GM12892 (cell line): ENCODE results near the gene CCS.

Experiments
- POLR2A ChIP-seq: IDR thresholded peaks from 2 replicates; pipeline ENCODE4 v1.6.1; 2011; ENCODE audit warnings: low read depth, low read length, control low read depth
- POLR2AphosphoS5 ChIP-seq: IDR thresholded peaks from 2 replicates; pipeline ENCODE4 v1.6.1; 2011; ENCODE audit warnings: low read depth, low read length, control low read depth

DNA sequence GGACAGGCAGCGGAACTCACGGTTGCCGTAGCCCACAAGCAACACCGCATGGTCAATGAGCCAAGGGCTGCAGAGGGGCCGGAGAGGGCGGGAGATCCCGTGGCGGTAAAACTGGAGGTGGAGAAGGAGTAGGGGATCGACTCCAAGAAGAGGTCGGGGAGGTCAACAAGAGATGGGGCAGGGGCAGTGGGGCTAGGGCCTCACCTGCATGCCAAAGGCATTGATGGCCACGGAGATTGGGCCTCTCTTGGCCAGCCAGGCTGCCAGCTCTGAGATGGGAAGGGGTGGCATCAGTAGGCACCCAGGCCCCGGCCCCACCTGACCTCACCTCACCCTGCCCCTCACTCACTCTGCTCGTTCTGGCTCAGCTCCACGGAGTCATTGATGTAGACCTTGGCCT, 28.4 kb upstream of the CCS start:
- no peak for TF ChIP-seq POLR2A
- TF ChIP-seq POLR2AphosphoS5 = no peak
